Mesodermal cell (in vitro differentiated cells): Measurements from ENCODE around the gene EXT2.

Experiments
- H3K27ac ChIP-seq: 2 replicates; pipeline ENCODE4 v1.7.0; 2013; ENCODE audit warnings: mild to moderate bottlenecking, low read depth, low read length, moderate library complexity; ENCODE audit not compliant: severe bottlenecking
- H3K36me3 ChIP-seq: 2 replicates; pipeline ENCODE4 v1.7.1; 2013; ENCODE audit warnings: mild to moderate bottlenecking, low read length, moderate library complexity; ENCODE audit not compliant: control insufficient read depth, insufficient read depth
- H3K4me1 ChIP-seq: one replicate; pipeline ENCODE4 v1.7.1; 2013; ENCODE audit warnings: mild to moderate bottlenecking, low read length; ENCODE audit not compliant: insufficient read depth, control insufficient read depth, poor library complexity, severe bottlenecking
- H3K4me3 ChIP-seq: 2 replicates; pipeline ENCODE4 v1.7.0; 2013; ENCODE audit warnings: low read length, control low read depth, mild to moderate bottlenecking; ENCODE audit not compliant: insufficient read depth, poor library complexity, severe bottlenecking; ENCODE audit errors: extremely low read depth
- H3K9me3 ChIP-seq: 2 replicates; pipeline ENCODE4 v1.7.1; 2013; ENCODE audit warnings: mild to moderate bottlenecking, low read length, moderate library complexity; ENCODE audit not compliant: control insufficient read depth
- WGBS, 2 experiments: methylation state at CpG; one replicate each; pipeline ENCODE4 v1.1.5; 2013; ENCODE audit warnings: missing lambda C conversion rate in 2 of 2; ENCODE audit not compliant: insufficient coverage in 2 of 2; 5-methylcytosine and 5-hydroxymethylcytosine counted together

The EXT2 gene

GRCh38 chr11:44275961-44276550 lies 180.6 kb downstream of the EXT2 start:
- WGBS, 2 experiments, result 29 to 83% methylated on average over 1 to 3 of the region's 7 CpGs
- H3K36me3 ChIP-seq, result no peaks in the 10 kb centered on the region
- H3K9me3 ChIP-seq, result no peaks in the 10 kb centered on the region
- H3K4me3 ChIP-seq, result no peak overlapping the region
- no peak overlapping the region for H3K27ac ChIP-seq
- no peaks in the 10 kb centered on the region for H3K4me1 ChIP-seq

DNA sequence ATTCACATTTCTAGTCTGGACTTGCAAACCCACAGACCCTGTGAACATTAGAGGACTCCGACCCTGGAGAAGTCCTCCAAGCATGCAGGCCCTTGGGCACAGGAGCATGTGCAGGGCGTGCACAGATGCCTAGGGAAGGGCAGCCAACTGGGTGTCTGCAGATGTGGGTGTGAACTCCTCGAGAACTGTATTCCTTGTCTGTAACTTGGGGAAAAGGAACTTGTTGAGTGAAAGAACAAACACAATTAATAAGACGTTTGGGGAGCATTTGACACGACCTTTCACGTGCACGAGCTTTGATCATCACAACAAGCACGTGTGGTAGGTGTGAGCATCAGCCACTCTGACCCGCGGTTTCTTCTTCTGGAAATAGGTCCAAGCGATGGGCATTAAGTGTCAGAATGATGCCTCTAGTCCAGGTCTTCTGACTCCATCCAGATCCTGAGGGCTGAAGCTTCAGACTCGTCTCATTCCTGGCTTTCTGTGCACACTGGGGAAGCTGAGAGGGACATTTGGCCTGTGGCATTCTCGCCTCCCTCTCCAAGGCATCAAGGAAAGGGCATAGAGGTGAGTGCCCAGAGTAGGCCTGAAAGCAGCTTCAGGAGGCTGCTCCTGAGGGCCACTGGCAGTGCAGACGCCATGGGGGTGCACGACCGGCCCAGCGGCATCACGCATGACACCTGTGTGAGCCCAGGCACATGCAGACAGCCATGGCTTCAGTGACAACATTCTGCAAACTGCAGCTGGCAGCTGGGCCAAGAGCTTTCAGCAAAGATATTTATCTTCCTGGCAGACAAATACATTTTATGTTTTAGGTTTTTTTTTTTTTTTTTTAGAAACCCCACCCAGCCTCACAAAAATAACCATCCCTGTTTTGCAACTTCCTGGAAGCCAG lies 182.0 kb downstream of the EXT2 start:
- Histone ChIP-seq H3K9me3 (no peaks in the 10 kb centered on the region), H3K27ac (no peak overlapping the region), H3K36me3 (no peaks in the 10 kb centered on the region)

GRCh38 chr11:44279483-44279882 lies 184.0 kb downstream of the EXT2 start:
- Histone ChIP-seq H3K4me3 (no peak overlapping the region), H3K27ac (no peak overlapping the region), H3K9me3 (no peaks in the 10 kb centered on the region), H3K36me3 (no peaks in the 10 kb centered on the region), H3K4me1 (no peaks in the 10 kb centered on the region)
- WGBS, 2 experiments, result 90 to 96% methylated on average over 3 to 6 of the region's 6 CpGs

More for the DNA sequence above, 182.0 kb downstream of the EXT2 start:
- no peaks in the 10 kb centered on the region for H3K4me1 ChIP-seq
- 88 to 91% methylated on average over 17 to 18 of the region's 18 CpGs for WGBS, 2 experiments
- H3K4me3 ChIP-seq, result no peak overlapping the region

GRCh38 chr11:44280257-44280656 lies 184.8 kb downstream of the EXT2 start:
- no peak overlapping the region for H3K27ac ChIP-seq
- WGBS, 2 experiments, result 87 to 96% methylated on average over 5 to 7 of the region's 7 CpGs
- no peaks in the 10 kb centered on the region for H3K36me3 ChIP-seq
- no peaks in the 10 kb centered on the region for H3K9me3 ChIP-seq
- H3K4me1 ChIP-seq, result no peaks in the 10 kb centered on the region
- H3K4me3 ChIP-seq, result no peak overlapping the region

DNA sequence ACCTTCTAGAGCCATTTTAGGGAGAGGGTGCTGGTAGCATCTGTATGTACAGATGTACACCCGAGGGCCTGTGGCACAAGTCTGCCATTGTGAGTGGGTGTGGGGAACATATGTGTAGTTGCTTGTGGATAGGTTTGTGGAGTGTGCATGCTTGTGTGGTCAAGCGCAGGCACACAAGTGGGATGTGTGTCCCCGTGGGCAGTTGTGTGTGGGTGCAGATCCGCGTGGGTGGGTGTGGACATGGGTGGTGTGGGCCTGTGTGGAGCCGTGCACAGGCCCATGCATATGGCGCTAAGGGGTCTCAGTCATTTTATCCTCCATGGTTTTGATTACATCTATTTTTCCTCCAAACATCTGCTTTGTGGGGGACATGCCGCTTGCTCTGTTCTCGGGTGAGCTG lies 185.7 kb downstream of the EXT2 start:
- Histone ChIP-seq H3K36me3 (no peaks in the 10 kb centered on the region), H3K4me1 (peaks cover 7% of the 10 kb centered on the region), H3K27ac (no peak overlapping the region), H3K9me3 (no peaks in the 10 kb centered on the region), H3K4me3 (no peak overlapping the region)
- WGBS, 2 experiments, result 94 to 98% methylated on average over 4 of the region's 9 CpGs

- H3K4me1 ChIP-seq, result peaks cover 8% of the 10 kb centered on the region
- H3K4me3 ChIP-seq, result no peak overlapping the region
- H3K27ac ChIP-seq, result no peak overlapping the region
- no peaks in the 10 kb centered on the region for H3K36me3 ChIP-seq
- 92 to 95% methylated on average over 1 to 4 of the region's 5 CpGs for WGBS, 2 experiments
- no peaks in the 10 kb centered on the region for H3K9me3 ChIP-seq
Observed at GRCh38 chr11:44282620-44283019, 187.1 kb downstream of the EXT2 start.

DNA sequence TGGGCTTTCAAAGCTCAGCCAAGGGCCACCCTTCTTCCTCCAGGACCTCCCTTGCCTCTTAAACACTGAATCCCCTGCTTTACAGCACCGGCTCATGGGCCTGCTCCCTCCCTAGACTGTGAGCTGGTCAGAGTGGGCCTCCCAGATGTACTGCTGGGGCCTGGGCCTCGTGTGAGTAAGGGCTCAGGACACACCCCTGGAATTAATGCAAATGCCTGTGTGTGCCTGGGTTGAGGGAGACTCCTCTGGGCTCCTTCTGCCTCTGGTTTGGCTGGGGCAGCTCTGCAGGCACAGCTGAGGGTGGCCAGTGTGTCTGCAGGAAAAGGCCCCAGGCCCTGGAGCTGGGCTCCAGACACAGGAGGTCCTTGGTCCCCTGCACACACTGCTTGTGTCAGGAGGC lies 190.3 kb downstream of the EXT2 start:
- no peak overlapping the region for H3K4me3 ChIP-seq
- no peaks in the 10 kb centered on the region for H3K9me3 ChIP-seq
- H3K4me1 ChIP-seq, result peaks cover 8% of the 10 kb centered on the region
- H3K27ac ChIP-seq, result no peak overlapping the region
- WGBS, 2 experiments, result 60% methylated on average over 1 of the region's 2 CpGs; no CpG with 5 or more reads in 1 of the 2 experiments
- no peaks in the 10 kb centered on the region for H3K36me3 ChIP-seq

DNA sequence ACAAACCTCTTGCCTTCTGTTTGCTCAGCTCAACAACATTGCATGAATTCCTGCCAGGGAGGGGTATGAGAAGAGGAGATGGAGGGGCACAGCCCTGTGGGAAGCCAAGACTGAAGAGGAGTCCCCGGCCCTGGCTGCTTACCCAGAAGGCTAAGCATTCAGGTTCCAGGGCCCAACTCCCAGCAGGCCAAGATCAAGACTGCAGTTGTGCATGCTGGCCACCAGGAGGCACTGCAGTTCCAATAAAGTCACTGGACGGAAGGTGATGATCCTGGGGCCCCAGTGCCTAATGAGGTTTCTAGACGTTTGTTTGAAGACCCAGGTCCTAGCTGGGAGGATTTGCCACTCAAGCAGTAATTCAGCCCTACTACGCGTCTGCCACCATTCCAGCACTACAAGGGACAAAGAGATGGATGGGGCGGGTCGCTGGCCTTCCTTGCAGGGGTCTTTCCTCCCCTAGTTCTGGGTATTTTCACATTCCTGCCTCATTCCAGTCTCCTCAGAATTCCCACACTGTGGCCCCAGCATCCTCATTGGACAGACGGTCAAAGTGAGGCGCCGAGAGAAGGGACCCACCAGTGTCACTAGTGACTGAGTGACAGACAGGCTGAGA lies 190.9 kb downstream of the EXT2 start:
- no peak overlapping the region for H3K27ac ChIP-seq
- H3K9me3 ChIP-seq, result no peaks in the 10 kb centered on the region
- no peaks in the 10 kb centered on the region for H3K36me3 ChIP-seq
- WGBS, 2 experiments, result 64 to 66% methylated on average over 10 of the region's 10 CpGs
- H3K4me3 ChIP-seq, result no peak overlapping the region
- peaks cover 8% of the 10 kb centered on the region for H3K4me1 ChIP-seq

GRCh38 chr11:44286911-44287310 lies 191.4 kb downstream of the EXT2 start:
- H3K36me3 ChIP-seq, result no peaks in the 10 kb centered on the region
- H3K27ac ChIP-seq, result no peak overlapping the region
- no peak overlapping the region for H3K4me3 ChIP-seq
- 76 to 95% methylated on average over 5 to 9 of the region's 11 CpGs for WGBS, 2 experiments
- no peaks in the 10 kb centered on the region for H3K9me3 ChIP-seq
- peaks cover 8% of the 10 kb centered on the region for H3K4me1 ChIP-seq

DNA sequence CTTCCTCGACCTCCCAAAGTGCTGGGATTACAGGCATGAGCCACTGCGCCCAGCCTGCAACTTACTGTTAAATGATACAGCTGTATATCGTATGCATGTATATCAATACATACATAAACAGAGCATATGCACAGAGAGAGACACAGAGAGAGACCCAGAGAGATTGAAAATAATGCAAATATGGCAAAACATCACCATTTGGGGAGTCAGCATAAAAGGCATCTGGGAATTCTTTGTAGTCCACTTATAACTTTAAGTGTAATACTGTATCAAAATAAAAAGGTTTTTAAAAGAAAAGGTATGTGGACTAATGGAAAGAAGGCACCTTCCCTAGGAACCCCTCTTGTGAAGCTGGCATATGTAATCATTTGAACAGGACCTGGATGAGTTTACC lies 192.7 kb downstream of the EXT2 start:
- Histone ChIP-seq H3K27ac (no peak overlapping the region), H3K4me3 (no peak overlapping the region), H3K9me3 (no peaks in the 10 kb centered on the region), H3K4me1 (peaks cover 8% of the 10 kb centered on the region), H3K36me3 (no peaks in the 10 kb centered on the region)
- 86 to 92% methylated on average over 1 to 2 of the region's 3 CpGs for WGBS, 2 experiments
